ENCODE results near the gene ACAP2.
A peak's percentile ranks its signal among the peaks of the same experiment; 100 is the strongest.
"Not testable (repeated sequence)": the region's sequence is repeated elsewhere in the genome, so short reads cannot be mapped to it uniquely, and the experiment has no call there.

The ACAP2 gene
- total RNA-seq, result 104 to 221 (median 173) reads per million in 3 experiments

- DNase-seq, result peak; percentile 98
Observed at GRCh38 chr3:195442573-195443390, at the start of gene ACAP2. Gene ACAP2, minus strand, starts transcription at chr3:195443020. Its CDS starts 173 bp downstream, at chr3:195442847.

DNA sequence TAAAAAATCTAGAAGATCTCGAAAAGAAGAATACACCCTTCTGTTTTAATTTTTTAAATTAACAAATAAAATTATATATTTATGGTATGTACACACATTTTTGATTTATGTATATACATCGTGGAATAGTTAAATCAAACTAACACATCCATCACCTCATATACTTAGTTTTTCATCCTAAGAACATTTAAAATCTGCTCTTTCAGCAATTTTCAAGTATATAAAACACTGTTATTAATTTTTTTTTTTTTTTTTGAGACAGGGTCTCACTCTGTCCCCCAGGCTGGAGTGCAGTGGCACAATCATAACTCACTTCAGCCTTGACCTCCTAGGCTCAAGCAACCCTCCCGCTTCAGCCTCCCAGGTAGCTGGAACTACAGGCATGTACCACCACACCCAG is 32.8 kb upstream of the ACAP2 start:
- no peak for DNase-seq

DNA sequence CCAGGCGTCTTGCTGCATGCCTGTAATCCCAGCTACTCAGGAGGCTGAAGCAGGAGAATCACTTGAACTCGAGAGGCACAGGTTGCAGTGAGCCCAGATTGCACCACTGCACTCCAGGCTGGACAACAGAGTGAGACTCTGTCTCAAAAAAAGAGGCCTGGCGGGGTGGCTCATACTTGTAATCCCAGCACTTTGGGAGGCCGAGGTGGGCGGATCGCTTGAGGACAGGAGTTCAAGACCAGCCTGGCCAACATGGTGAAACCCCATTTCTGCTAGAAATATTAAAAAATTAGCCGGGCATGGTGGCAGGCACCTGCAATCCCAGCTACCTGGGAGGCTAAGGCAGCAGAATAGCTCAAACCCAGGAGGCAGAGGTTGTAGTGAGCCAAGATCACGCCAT is 32.3 kb upstream of the ACAP2 start:
- not testable (repeated sequence) for DNase-seq

DNA sequence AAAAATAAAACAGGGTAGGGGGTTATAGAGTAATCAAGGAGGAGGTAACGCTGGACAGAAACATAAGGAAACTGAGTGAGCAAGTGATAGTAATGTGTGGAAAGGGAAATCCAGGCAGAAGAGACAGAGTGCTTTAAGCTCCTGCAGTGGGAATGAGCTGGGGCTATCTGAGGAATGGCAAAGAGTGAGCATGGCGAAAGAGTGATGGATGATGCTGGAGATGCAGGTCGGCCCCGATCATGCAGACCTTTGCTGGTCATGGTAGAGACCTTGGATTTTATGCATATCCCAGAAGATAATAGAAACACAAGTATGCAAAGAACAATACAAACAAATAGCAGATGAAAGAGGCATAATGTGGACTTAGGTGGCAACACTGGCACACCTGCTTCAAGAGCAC is 26.0 kb upstream of the ACAP2 start:
- DNase-seq, result no peak

- no peak for DNase-seq
Observed at GRCh38 chr3:195468391-195468776, 25.6 kb upstream of the ACAP2 start.

- no peak for DNase-seq
Observed at GRCh38 chr3:195467641-195468390, 25.0 kb upstream of the ACAP2 start.

DNA sequence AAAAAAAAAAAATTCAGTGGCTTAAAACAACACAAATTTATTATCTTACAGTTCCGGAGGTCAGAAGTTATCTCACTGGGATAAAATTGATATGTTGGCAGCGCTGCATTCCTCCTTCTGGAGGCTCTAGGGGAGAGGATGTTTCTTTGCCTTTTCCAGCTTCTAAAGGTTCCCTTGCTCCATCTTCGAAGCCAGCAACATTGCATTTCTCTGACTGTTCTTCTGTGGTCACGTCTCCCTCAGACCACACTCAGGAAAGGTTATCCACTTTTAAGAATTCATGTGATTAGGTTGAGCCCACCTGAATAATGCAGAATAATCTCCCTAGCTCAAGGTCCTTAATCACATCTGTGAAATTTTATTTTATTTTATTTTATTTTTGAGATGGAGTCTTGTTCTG is 23.4 kb upstream of the ACAP2 start:
- no peak for DNase-seq

- DNase-seq, result not testable (repeated sequence)
Observed at GRCh38 chr3:195462922-195463321, 20.1 kb upstream of the ACAP2 start.

GRCh38 chr3:195462308-195462610 is 19.4 kb upstream of the ACAP2 start:
- no peak for DNase-seq

GRCh38 chr3:195461594-195462307 is 18.9 kb upstream of the ACAP2 start:
- no peak for DNase-seq

DNA sequence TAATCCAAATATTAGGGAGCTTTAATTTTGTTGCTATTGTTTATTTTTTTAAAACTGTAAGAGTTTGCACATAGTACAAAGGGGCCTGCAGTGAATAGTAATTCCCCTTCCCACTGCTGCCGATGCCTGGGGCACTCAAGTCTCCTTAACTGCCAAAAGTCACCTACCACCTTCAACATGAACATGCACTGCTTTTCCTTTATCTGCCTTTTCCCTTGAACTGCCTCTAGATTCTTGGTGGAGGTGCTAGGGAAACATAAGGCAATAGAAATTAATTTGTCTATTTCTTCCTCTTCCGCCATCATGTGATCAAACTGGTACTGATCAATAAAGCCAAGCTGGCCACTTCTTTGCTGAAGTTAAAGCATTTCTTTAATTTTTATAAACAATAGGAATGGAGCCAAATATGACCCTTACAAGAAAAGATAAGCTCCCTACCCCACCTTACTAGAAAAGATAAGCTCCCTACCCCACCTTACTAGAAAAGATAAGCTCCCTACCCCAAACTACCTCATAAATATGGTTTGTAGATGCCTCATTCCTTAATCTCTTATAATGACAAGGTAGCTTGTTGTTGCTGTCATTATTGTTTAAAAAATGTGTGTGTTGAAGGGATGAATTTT is 17.4 kb upstream of the ACAP2 start:
- DNase-seq, result no peak

DNA sequence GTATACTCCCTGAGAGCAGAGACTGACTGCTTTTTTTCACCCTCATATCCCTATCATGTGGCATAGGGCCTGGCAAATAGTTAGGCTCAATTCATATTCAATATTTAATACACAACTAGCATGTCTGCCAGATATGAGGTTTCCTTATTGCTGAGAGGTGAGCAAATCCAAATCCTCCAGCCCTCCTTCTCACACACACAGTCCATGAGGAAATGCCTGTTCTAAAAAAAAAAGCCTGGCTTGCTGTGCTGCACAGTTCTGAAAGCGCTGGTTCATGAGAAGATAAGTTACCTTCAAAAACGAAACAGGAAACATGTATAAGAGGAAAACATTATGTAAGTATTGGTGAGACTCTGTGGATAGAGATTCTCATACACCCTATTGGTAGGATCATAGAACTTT is 15.5 kb upstream of the ACAP2 start:
- DNase-seq, result peak; percentile 39

- DNase-seq, result no peak
Observed at GRCh38 chr3:195455789-195456188, 13.0 kb upstream of the ACAP2 start.

DNA sequence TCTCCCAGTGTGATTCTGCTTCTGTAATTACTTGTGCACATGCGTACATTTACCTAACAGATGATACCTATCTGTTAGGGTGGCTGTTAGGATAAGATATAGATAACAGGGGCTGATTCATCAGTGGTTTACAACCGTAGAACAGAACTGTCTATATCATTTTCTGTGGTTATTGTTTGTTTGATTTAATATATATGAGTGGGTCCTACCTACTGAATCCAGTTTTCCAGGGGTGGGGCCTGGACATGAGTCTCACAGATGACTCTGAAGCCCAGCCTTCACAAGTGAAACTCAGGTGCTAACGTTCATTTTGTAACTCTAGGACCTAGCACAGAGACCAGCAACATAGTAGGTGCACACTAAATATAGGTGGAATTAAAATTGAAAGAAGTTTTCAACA is 10.4 kb upstream of the ACAP2 start:
- DNase-seq, result no peak

DNA sequence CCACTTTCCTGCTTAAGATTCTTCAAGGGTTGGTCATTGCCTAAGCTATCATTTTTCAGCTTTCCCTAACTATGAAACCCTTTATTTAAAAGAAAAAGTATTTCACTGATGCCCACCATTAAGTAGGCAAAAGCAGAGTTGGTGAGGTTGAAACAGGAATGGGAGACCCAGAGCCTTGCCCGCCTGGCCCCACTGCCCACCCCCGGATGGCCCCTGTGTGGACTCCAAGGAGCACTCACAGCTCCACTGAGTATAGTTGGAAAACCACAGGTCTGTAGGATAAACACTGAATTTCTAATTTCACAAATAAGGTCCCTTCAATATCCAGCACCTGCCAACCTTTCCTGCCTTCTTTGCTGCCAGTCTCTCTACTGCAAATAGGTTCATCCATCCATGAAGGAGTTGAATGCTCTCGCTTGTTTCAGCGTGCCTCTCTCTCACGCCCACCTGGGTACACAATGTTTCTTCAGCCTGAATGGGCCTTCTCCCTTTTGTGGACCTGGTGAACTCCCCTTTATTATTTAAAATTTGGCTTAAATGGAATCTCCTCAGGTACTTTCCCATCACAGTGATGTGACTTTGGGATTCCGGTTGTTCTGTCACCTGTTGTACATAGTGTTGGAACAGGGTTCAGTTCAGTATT is 8.7 kb upstream of the ACAP2 start:
- no peak for DNase-seq

DNA sequence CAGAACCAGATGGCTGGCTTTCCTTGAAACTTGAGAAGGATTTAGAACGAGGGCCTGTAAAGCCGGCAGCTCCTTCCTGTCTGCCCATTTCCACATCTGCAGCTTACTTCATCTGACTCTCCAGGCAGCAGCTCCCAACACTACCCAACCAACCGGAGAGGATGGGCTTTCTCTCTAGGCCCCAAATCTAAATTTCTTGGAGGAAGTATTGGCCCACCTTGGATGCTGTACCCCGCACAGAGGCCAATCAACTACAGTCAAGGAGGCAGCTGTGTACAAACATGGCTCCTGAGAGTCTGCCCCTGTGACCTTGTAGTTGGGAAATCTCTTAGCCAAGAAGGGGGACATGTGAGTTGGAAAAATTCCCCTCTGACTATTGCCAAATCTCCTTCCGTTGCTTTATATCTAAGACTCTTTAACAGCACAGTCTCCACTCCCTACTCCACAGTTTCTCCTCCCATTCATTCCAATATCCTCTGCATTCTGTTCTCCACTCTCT is 8.0 kb upstream of the ACAP2 start:
- no peak for DNase-seq

DNA sequence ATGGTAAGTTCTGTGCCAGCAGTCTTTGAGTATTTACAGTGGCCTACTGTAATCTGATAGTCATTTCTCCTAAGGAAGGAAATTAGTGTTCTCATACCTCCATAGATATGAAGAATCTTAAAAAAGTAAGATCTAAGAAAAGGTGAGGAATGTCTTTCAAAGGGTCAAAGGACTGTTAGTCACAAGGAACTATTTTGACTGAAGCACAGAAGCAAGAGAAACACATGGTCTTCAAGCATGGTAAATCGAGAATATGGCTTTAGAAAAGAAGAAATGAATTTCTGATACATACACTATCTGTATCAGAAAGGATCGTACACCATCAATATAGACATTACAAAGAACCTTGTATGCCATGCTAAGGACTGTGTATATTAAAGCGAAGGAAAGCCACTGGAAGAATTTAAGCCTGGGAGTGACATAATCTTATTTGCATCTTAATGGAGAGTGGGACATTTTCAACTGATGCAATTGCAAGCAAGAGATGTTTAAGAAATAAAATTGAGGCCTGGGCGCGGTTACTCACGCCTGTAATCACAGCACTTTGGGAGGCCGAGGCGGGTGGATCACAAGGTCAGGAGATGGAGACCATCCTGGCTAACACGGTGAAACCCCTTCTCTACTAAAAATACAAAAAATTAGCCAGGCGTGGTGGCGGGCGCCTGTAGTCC is 5.5 kb upstream of the ACAP2 start:
- no peak for DNase-seq

GRCh38 chr3:195447201-195447600 is 4.4 kb upstream of the ACAP2 start:
- no peak for DNase-seq

GRCh38 chr3:195446359-195446758 is 3.5 kb upstream of the ACAP2 start:
- no peak for DNase-seq

DNA sequence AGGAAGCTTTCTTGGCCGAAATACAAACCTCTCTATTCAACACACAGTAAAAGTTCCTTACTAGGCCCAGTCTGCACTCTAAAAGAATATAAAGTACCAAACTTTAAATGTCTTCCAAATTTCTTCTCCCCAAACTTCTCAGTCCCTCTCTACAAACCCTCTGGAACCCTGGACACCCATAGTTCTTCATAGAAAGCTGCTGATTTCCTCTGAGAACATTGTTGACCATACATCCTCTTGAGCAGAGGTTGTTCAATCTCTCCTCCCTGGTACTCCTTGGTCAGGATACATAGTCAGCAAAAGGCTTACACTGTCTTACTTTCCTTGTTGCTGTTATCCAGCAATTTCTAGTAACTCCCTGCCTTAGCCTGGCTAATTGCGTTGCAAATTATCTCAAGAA is 3.1 kb upstream of the ACAP2 start:
- no peak for DNase-seq

DNA sequence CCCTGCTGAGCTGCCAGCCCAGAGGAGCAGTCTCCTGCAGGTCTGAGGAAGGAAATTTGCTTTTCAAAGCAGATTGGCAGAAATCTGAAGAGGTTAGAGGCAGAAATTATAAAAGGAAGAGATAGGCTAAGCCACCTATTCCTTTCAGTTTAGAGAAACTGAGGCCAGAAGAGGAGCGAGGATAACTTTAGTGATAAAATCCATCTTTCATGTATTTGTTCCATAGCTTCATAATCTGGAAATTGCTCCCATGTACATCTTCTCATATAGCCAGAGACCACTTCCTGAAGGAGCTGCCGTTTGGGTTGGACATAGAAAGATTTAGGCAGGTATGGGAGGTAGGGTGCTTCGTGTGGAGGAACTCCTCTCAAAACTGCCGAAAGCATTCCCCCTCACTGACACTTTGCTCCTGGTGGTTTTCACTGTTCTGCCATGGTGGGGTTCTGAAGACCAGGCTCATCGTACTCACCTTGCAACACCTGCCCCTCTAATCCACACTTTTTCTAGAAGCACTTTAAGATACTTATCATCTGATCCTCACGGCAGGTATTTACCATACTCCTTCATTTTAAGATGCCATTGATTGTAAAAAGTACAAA is 670 bp upstream of the ACAP2 start:
- no peak for DNase-seq

All from central memory CD4-positive, alpha-beta T cell (primary cell).